Measurements from ENCODE around the gene PCDH9.

DNA sequence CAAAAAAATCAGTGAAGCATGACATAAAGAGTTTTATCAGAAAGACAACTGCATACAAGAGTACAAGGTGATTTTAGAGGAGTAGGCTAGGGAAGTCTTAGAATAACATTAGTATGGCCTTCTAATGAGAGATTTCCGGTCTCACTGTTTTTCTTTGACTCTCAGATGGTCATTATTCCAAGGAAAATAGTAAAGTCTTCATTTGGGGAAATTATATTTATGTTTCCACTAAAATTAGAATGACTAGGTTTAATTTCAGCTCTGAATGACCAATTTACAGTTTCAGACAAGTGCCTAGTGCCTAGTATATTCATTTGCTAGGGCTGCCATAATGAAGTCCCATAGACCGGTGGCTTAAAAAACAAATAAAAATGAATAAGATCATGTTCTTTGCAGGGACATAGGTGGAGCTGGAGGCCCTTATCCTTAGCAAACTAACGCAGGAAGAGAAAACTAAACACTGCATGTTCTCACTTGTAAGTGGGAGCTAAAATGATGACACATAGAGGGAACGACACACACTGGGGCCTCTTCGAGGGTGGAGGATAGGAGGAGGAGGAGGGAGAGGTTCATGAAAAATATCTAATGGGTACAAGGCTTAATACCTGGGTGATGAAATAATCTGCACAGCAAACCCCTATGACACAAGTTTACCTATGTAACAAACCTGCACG is 303.1 kb downstream of the PCDH9 start:
- no peak for TF ChIP-seq POLR2A (IDR thresholded peaks at IDR 0.05; ENCODE audit: low read depth, low read length)
- no peak for TF ChIP-seq TAF1 (IDR thresholded peaks at IDR 0.05; ENCODE audit: borderline replicate concordance, low read depth, low read length)
- TF ChIP-seq POLR2AphosphoS5 (IDR thresholded peaks at IDR 0.05; ENCODE audit: low read depth, low read length) = no peak
